Upper lobe of left lung (tissue), 6 donors: ENCODE results near the gene CBLB. TPM values are rescaled to one million over a fixed set of nuclear protein-coding genes. Genes with fewer than 3 reads are reported as not detected.

Source experiments
- ATAC-seq, 2 donors: fragments of 200-7000 bp; cut with Tn5 transposase; one replicate each; pipeline ENCODE4 v1.9.1; 2022; ENCODE audit warnings: mild to moderate bottlenecking in 2 of 2, moderate library complexity in 2 of 2; ENCODE audit not compliant: low FRiP score in 2 of 2
- DNase-seq, 2 donors: peaks; one replicate each; pipeline ENCODE4 v3.0.0-alpha.2; 2019 to 2020
- H3K27ac ChIP-seq, 4 donors: fragments of 200-600 bp; sonication (generic); one replicate each; pipeline ENCODE4 v1.5.1; 2016 to 2019
- H3K27me3 ChIP-seq, 4 donors: fragments of 200-600 bp; sonication (generic); one replicate each; pipeline ENCODE4 v1.5.1; 2017 to 2019
- H3K36me3 ChIP-seq, 4 donors: fragments of 200-600 bp; sonication (generic); one replicate each; pipeline ENCODE4 v1.5.1; 2016 to 2019
- H3K4me1 ChIP-seq, 4 donors: fragments of 200-600 bp; sonication (generic); one replicate each; pipeline ENCODE4 v1.5.1; 2018 to 2019
- H3K4me3 ChIP-seq, 4 donors: fragments of 200-600 bp; sonication (generic); one replicate each; pipeline ENCODE4 v1.5.1; 2017 to 2019; ENCODE audit warnings: mild to moderate bottlenecking in 2 of 4, moderate library complexity in 1 of 4
- H3K9me3 ChIP-seq, 4 donors: fragments of 200-600 bp; sonication (generic); one replicate each; pipeline ENCODE4 v1.5.1; 2018 to 2019
- CTCF ChIP-seq, 6 experiments: fragments of 450-650 bp in 4 of 6; fragments of 200-600 bp in 2 of 6; sonication (generic) in 2 of 6; IDR thresholded peaks; one replicate each; pipeline ENCODE4 v1.5.1; 2016 to 2019; ENCODE audit warnings: antibody characterized with exemption in 6 of 6
- EP300 ChIP-seq, 4 donors: sonication (generic); formaldehyde crosslinking; IDR thresholded peaks; one replicate each; pipeline ENCODE4 v1.5.1; 2017; ENCODE audit warnings: antibody characterized with exemption in 4 of 4, control low read depth in 2 of 4
- POLR2A ChIP-seq, 4 donors: fragments of 450-650 bp; IDR thresholded peaks; one replicate each; pipeline ENCODE4 v1.5.1; 2016 to 2017; ENCODE audit warnings: antibody characterized with exemption in 4 of 4, mild to moderate bottlenecking in 2 of 4
- POLR2AphosphoS5 ChIP-seq, 2 donors: sonication (generic); formaldehyde crosslinking; IDR thresholded peaks; one replicate each; pipeline ENCODE4 v1.5.1; 2017; ENCODE audit warnings: antibody characterized with exemption in 2 of 2
- WGBS, 2 donors: methylation state at CpG; one replicate each; pipeline ENCODE4 v1.1.5; 2017 to 2018; 5-methylcytosine and 5-hydroxymethylcytosine counted together
- total RNA-seq, 6 donors: library from RNA; depleted of rRNA in 4 of 6; stranded (reverse); fragments of >200 nt in 4 of 6; gene quantifications; one replicate each; pipeline versions ENCODE4 v1.1.0 to v1.2.1, GENCODE V29; 2016 to 2021
- donor health status: DM: no; HTN: no; CAD: no; lungs with moderate emphysema.
- donor health status: DM: no; HTN: yes; CAD: no; lungs with severe emphysema.

Gene CBLB
- total RNA-seq, 6 donors from 2014 or later: 30.3 to 85.9 (median 32.0) TPM

- H3K27ac ChIP-seq: no peak overlapping the region
- DNase-seq (no peak), ATAC-seq (no peak)
- peaks cover 5 to 25% (median 9%) of the 10 kb centered on the region in 4 donors for H3K4me1 ChIP-seq
- TF ChIP-seq POLR2AphosphoS5 (IDR thresholded peaks at IDR 0.05) (no peak), POLR2A (IDR thresholded peaks at IDR 0.05) (no peak)
- no peaks in the 10 kb centered on the region for H3K9me3 ChIP-seq
- peaks cover 0 to 18% (median 0%) of the 10 kb centered on the region in 4 donors for H3K36me3 ChIP-seq
- no peak overlapping the region for H3K4me3 ChIP-seq
- WGBS, 2 donors: 57 to 68% methylated on average over 1 of the region's 1 CpG
- H3K27me3 ChIP-seq: no peaks in the 10 kb centered on the region
These were observed 22.0 kb downstream of the CBLB start for GRCh38 chr3:105846809-105847208.

GRCh38 chr3:105845488-105845887 is 23.3 kb downstream of the CBLB start:
- no peak for ATAC-seq
- H3K27ac ChIP-seq: no peak overlapping the region
- WGBS, 2 donors: 56 to 71% methylated on average over 1 of the region's 1 CpG

GRCh38 chr3:105844704-105845103 is 24.1 kb downstream of the CBLB start:
- peaks cover 0 to 2% (median 0%) of the 10 kb centered on the region in 4 donors for H3K36me3 ChIP-seq
- DNase-seq: no peak
- TF ChIP-seq CTCF (IDR thresholded peaks at IDR 0.05) (no peak), POLR2AphosphoS5 (IDR thresholded peaks at IDR 0.05) (no peak), EP300 (IDR thresholded peaks at IDR 0.05) (no peak), POLR2A (IDR thresholded peaks at IDR 0.05) (no peak)

More at GRCh38 chr3:105845488-105845887, 23.3 kb downstream of the CBLB start:
- H3K27me3 ChIP-seq: no peaks in the 10 kb centered on the region
- no peak overlapping the region for H3K4me3 ChIP-seq
- no peak for TF ChIP-seq CTCF (IDR thresholded peaks at IDR 0.05)
- peaks cover 5 to 25% (median 9%) of the 10 kb centered on the region in 4 donors for H3K4me1 ChIP-seq
- H3K9me3 ChIP-seq: no peaks in the 10 kb centered on the region
- DNase-seq: no peak
- H3K36me3 ChIP-seq: peaks cover 0 to 5% (median 0%) of the 10 kb centered on the region in 4 donors

GRCh38 chr3:105843994-105844393 is 24.8 kb downstream of the CBLB start:
- peaks cover 5 to 22% (median 9%) of the 10 kb centered on the region in 4 donors for H3K4me1 ChIP-seq

More at GRCh38 chr3:105844704-105845103, 24.1 kb downstream of the CBLB start:
- ATAC-seq: no peak
- Histone ChIP-seq H3K27me3 (no peaks in the 10 kb centered on the region), H3K9me3 (no peaks in the 10 kb centered on the region), H3K4me1 (peaks cover 5 to 25% (median 9%) of the 10 kb centered on the region in 4 donors), H3K4me3 (no peak overlapping the region), H3K27ac (no peak overlapping the region)

GRCh38 chr3:105842943-105843342 is 25.9 kb downstream of the CBLB start:
- no peak for TF ChIP-seq POLR2AphosphoS5 (IDR thresholded peaks at IDR 0.05)
- TF ChIP-seq CTCF (IDR thresholded peaks at IDR 0.05): no peak
- TF ChIP-seq POLR2A (IDR thresholded peaks at IDR 0.05): no peak
- TF ChIP-seq EP300 (IDR thresholded peaks at IDR 0.05): no peak
- ATAC-seq (no peak), DNase-seq (no peak)
- WGBS, 2 donors: 80 to 81% methylated on average over 2 of the region's 2 CpGs
- Histone ChIP-seq H3K4me3 (no peak overlapping the region), H3K27ac (no peak overlapping the region), H3K27me3 (no peaks in the 10 kb centered on the region), H3K36me3 (peaks cover 0 to 2% (median 0%) of the 10 kb centered on the region in 4 donors), H3K4me1 (peaks cover 3 to 16% (median 7%) of the 10 kb centered on the region in 4 donors), H3K9me3 (no peaks in the 10 kb centered on the region)

More at GRCh38 chr3:105843994-105844393, 24.8 kb downstream of the CBLB start:
- TF ChIP-seq CTCF (IDR thresholded peaks at IDR 0.05) (no peak), EP300 (IDR thresholded peaks at IDR 0.05) (no peak), POLR2AphosphoS5 (IDR thresholded peaks at IDR 0.05) (no peak), POLR2A (IDR thresholded peaks at IDR 0.05) (no peak)
- WGBS, 2 donors: 74 to 88% methylated on average over 6 of the region's 6 CpGs
- Histone ChIP-seq H3K9me3 (no peaks in the 10 kb centered on the region), H3K36me3 (peaks cover 0 to 2% (median 0%) of the 10 kb centered on the region in 4 donors), H3K27me3 (no peaks in the 10 kb centered on the region), H3K27ac (no peak overlapping the region), H3K4me3 (no peak overlapping the region)
- ATAC-seq: no peak
- DNase-seq: no peak
